GM19025 (cell line): ENCODE measurements around the gene KIF27.
"Not testable (repeated sequence)": the region's sequence is repeated elsewhere in the genome, so short reads cannot be mapped to it uniquely, and the experiment has no call there.

Experiments used
- ATAC-seq: cut with Tn5 transposase; IDR thresholded peaks from one replicate; pipeline ENCODE4 v1.9.1; 2021; ENCODE audit warnings: mild to moderate bottlenecking, low read depth, moderate library complexity; ENCODE audit not compliant: unreplicated experiment

KIF27 gene

DNA sequence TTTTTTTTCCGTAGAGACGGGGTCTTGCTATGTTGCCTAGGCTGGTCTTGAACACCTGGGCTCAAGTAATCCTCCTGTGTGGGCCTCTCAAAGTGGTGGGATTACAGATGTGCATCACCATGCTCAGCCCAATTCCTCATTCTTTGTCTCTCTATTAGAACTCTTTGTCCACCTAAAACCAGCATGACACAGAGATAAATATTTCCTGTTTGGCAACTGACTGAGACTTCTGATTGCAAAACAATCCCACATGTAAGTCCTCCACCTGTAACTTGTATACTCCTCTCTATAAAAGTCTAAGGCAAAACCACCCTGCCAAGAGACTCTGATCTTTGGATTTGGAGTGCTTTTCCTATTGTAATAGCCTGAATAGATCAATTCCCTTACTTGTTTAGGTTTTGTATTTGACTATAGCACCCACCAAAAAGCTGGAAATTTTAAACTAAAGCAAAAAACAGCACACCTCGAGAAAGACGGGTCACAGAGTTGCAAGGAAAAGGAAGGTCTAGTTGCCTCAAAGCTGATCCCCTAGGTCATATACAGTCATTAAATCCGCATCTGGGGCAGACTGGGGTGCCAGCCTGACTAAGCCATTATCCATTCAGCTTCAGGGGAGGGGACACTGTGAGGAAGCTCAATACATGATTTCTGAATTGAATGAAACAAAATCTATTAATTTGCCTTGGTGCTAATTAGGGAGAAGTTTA, 13.5 kb upstream of the KIF27 start:
- no peak for ATAC-seq

DNA sequence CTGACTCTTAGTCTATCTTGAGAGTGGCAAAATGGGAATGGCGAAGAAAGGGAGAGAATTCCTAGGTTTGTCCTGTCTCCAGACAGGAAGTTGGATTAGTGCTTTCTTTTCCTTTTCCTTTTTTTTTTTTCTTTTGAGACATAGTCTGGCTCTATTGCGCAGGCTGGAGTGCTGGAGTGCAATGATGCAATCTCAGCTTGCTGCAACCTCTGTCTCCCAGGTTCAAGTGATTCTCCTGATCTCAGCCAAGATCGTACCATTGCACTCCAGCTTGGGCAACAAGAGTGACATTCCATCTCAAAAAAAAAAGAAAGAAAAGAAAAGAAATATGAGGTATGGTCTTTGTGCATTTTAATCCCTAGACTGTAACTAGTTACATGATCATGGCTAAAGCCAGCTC, 12.6 kb upstream of the KIF27 start:
- no peak for ATAC-seq

GRCh38 chr9:83932851-83933250, 11.6 kb upstream of the KIF27 start:
- ATAC-seq: no peak

GRCh38 chr9:83932011-83932410, 10.8 kb upstream of the KIF27 start:
- ATAC-seq: no peak

GRCh38 chr9:83930881-83931280, 9.6 kb upstream of the KIF27 start:
- ATAC-seq: no peak

DNA sequence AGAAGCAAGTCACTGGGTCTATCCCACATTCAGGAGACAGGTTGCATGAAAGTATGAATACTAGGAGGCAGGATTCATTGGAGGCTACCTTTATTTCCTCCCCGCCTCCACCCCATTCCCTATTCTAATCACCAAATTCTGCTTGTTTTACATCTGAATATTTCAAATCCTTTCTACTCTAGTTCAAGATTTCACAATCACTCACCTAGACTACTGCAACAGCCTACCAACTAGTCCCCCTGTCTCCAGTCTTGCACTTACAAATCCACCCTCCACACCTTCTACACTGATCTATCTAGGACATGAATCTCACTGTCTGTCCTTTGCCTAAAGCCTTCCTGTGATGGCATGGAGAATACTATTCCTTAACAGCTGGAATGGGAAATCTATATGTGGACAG, 6.4 kb upstream of the KIF27 start:
- ATAC-seq: no peak

GRCh38 chr9:83920469-83920926, 734 bp downstream of the KIF27 start:
- ATAC-seq: peak; percentile 14

- no peak for ATAC-seq
These were observed 2.1 kb downstream of the KIF27 start for GRCh38 chr9:83919111-83919510.

- ATAC-seq: peak; percentile 53
These were observed 9.0 kb downstream of the KIF27 start for GRCh38 chr9:83912194-83912593.

GRCh38 chr9:83906144-83906543, 15.1 kb downstream of the KIF27 start:
- ATAC-seq: no peak

DNA sequence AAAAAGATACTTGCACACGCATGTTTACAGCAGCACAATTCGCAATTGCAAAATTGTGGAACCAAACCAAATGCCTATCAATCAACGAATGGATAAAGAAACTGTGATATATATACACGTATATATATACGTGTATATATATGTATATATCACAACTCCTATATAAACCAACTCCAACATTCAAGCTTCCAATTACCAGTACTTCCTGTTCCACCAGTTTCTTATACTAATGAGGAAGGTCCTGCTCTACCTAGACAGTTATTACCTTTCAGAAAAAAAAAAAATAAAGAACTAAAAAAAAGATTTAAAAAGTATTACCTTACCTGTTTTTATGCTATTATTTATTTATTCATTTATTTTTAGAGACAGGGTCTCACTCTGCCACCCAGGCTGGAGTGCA, 20.6 kb downstream of the KIF27 start:
- ATAC-seq: not testable (repeated sequence)

DNA sequence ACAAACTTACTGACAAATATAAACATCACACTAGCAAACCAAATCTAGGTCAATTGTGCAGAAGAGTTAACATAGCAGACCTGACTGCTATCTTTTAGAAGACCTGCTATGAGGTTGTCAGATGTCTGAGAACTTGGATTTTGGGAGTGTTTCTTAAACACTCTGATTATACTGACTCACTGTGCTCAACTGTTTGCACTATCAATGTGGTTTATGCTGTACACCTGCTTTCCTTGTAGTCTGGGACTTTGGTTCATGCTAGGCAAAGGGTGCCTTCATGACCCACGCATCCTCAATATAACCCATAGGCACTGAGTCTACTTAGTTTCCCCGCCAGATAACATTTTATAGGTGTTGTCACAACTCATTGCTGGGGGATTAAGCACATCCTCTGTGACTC, 26.9 kb downstream of the KIF27 start:
- ATAC-seq: not testable (repeated sequence)

DNA sequence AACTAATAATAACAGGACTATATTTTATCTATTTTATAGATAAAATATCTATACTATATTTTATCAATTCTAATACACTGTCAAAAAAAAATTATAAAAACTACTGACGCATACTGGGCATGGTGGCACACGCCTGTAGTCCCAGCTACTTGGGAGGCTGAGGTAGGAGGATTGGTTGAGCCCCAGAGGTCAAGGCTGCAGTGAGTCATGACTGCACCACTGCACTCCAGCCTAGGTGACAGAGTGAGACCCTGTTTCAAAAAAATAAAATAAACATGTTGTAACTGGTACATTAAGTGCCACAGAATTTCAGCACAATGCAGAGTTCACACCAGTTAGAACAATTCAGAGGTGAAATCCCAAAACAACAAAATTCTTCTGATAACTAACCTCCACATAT, 34.7 kb downstream of the KIF27 start:
- ATAC-seq: not testable (repeated sequence)

GRCh38 chr9:83885559-83886240, 35.5 kb downstream of the KIF27 start:
- ATAC-seq: not testable (repeated sequence)

DNA sequence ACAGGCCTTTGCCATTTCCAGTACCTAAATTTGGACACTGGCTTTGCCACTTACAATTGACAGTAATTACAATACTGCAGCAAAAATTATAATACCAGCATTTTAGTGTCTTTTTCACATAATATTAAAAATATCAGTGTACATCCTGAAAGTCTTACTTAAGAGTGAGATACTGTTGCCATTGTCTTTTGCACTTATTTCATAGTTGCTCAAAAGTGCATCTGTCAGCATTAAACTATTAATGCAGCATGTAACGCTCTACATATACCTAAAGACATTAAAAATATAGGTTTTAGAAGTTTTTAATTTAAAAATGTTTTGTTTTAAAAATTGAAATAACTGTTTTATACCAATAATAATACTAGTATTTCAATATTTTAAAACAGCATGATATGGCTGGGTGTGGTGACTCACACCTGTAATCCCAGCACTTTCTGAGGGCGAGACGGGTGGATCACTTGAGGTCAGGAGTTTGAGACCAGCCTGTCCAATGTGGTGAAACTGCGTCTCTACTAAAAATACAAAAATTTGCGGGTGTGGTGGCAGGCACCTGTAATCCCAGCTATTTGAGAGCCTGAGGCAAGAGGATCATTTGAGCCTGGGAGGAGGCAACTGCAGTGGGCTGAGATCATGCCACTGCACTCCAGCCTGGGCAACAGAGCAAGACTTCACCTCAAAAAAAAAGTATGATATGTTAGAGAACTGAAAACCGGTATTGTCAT, 39.4 kb downstream of the KIF27 start:
- not testable (repeated sequence) for ATAC-seq

- ATAC-seq: not testable (repeated sequence)
These were observed 45.7 kb downstream of the KIF27 start for GRCh38 chr9:83875559-83875958.

- not testable (repeated sequence) for ATAC-seq
These were observed 71.3 kb downstream of the KIF27 start for GRCh38 chr9:83849895-83850294.

DNA sequence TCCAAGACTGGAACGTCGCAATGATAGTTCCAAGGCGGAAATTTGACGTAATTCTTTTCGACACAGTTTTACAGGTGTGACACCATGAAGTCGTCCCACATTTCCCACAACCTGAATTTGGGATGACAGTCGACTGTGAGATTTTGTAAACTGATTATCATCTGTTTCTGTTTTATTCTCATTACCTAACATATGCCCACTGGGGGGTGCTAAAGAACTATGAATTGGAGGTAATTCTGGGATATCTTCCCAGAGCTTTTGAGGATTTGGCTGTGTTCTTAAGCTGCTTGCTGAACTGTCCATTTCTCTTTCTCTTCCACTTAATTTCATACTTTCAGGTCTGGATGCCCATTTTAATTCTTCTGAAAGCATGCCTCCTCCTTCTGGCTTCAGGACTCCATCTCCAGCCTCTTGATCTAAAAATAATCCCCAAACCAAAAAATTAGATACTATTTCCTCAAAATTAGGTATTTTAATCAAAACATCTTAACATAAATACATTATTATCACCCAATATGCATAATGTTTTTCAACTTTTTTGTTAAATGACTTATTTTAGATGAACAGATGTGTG, 84.1 kb downstream of the KIF27 start:
- not testable (repeated sequence) for ATAC-seq

DNA sequence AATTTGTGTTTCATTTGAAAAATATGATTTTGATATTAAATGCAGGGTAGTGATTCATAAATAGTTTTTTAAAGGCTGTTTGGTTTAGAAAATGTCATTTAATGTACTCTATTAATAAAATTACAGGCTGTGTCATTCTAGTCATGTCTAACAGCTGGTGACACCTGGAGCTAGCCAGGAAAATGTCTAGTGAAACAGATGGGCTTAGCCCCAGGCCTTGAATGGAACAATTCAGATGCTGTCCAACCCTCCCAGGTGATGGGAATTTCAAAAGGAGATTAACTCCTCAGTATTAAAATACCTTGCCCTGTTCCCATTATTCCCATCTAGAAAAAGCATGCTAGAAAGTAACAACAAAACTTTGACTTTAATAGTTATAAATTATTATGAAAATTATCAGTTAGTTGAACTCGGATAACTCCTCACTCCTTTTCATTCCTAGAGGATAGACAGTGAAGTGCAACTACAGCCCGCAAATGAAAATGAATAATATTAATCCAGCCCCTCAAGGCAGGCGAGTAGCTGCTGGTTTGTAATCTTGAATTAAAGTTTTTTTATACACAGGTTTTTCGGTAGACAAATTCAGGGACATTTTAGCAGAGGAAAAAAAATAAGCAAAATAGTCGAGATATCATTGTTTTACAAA, 90.7 kb downstream of the KIF27 start:
- not testable (repeated sequence) for ATAC-seq

DNA sequence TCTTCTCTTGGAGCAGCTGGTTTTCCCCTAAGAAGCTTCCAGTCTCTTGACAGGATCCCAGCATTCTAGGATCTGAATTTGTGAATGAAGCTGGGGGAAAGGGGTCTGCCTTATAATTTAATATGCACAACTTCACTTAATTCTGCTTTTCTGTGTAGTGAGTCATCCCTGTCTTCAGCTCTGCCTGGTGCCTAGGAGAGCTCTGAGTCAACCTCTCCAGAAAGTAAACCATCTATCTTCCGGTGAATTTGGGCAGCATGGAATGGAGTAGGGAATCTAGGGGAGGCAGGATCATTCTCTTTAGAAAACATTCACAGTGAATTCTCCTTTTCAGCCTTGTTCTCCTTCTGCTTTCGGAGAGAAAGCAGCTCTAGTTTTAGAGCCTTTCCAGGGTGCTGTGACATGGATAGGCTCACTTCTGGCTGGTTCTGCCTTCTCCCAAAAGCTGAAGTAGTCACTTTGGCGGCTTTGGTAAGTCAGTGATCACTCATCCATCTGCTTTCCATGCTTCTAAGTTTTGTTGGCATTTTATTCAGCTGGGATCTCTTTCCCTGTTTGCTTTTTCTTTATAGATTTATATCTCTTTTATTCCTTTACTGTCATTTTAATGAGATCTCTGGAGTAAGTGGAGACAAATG, 96.1 kb downstream of the KIF27 start:
- not testable (repeated sequence) for ATAC-seq
